HepG2 (cell line): ENCODE measurements around the gene THSD4.

ENCODE experiments used
- ATF2 ChIP-seq: sonication (generic); formaldehyde crosslinking; IDR thresholded peaks from 2 replicates; pipeline ENCODE4 v1.4.0; 2020; ENCODE audit warnings: missing genetic modification reagents
- BHLHE40 ChIP-seq: IDR thresholded peaks from 2 replicates; pipeline ENCODE4 v1.6.1; 2011; ENCODE audit warnings: low read length, improper control_type of control experiment
- CEBPB ChIP-seq: IDR thresholded peaks from 2 replicates; pipeline ENCODE4 v1.6.1; 2011; ENCODE audit warnings: low read depth, low read length, improper control_type of control experiment, borderline replicate concordance
- CHD2 ChIP-seq: IDR thresholded peaks from 2 replicates; pipeline ENCODE4 v1.6.1; 2011; ENCODE audit warnings: low read depth, low read length, improper control_type of control experiment
- EP300 ChIP-seq, 3 experiments: sonication (generic) in 1 of 3; formaldehyde crosslinking in 1 of 3; IDR thresholded peaks; 2 replicates each; pipeline versions ENCODE4 v1.5.1 to v1.6.1; 2011 to 2020; ENCODE audit warnings: low read depth in 2 of 3, low read length in 2 of 3, borderline replicate concordance in 1 of 3, improper control_type of control experiment in 1 of 3, mild to moderate bottlenecking in 1 of 3, missing genetic modification reagents in 1 of 3, moderate library complexity in 1 of 3
- JUN ChIP-seq: sonication (generic); formaldehyde crosslinking; IDR thresholded peaks from 2 replicates; pipeline ENCODE4 v1.4.0; 2020; ENCODE audit warnings: mild to moderate bottlenecking, missing genetic modification reagents
- POLR2A ChIP-seq, 2 experiments: IDR thresholded peaks; 2 replicates each; pipeline ENCODE4 v1.6.1; 2011; ENCODE audit warnings: low read depth in 2 of 2, low read length in 2 of 2, mild to moderate bottlenecking in 1 of 2, moderate library complexity in 1 of 2; ENCODE audit not compliant: insufficient read depth in 1 of 2
- REPIN1 ChIP-seq: sonication (generic); formaldehyde crosslinking; IDR thresholded peaks from 2 replicates; pipeline ENCODE4 v1.8.0; 2022; ENCODE audit warnings: missing genetic modification reagents, low read depth, mild to moderate bottlenecking, borderline replicate concordance
- RFX5 ChIP-seq: IDR thresholded peaks from 2 replicates; pipeline ENCODE4 v1.6.1; 2011; ENCODE audit warnings: low read depth, low read length, improper control_type of control experiment
- SMARCE1 ChIP-seq: fragments of 450-650 bp; IDR thresholded peaks from 2 replicates; pipeline ENCODE4 v1.6.1; 2017; ENCODE audit warnings: borderline replicate concordance
- ZFX ChIP-seq: sonication (generic); formaldehyde crosslinking; IDR thresholded peaks from 2 replicates; pipeline ENCODE4 v1.4.0; 2020; ENCODE audit warnings: mild to moderate bottlenecking, low read depth, missing genetic modification reagents, moderate library complexity
- ZNF382 ChIP-seq: sonication (generic); formaldehyde crosslinking; IDR thresholded peaks from 2 replicates; pipeline ENCODE4 v1.5.0; 2020; ENCODE audit warnings: missing genetic modification reagents, mild to moderate bottlenecking, borderline replicate concordance
- ZNF780A ChIP-seq: sonication (generic); formaldehyde crosslinking; IDR thresholded peaks from 2 replicates; pipeline ENCODE4 v1.8.0; 2022; ENCODE audit warnings: mild to moderate bottlenecking, missing genetic modification reagents, moderate library complexity
- TF ChIP-seq, protein P1 (sequence below): sonication (generic); formaldehyde crosslinking; IDR thresholded peaks from 2 replicates; pipeline ENCODE4 v1.5.0; 2020; ENCODE audit warnings: mild to moderate bottlenecking, missing genetic modification reagents, moderate library complexity

DNA sequence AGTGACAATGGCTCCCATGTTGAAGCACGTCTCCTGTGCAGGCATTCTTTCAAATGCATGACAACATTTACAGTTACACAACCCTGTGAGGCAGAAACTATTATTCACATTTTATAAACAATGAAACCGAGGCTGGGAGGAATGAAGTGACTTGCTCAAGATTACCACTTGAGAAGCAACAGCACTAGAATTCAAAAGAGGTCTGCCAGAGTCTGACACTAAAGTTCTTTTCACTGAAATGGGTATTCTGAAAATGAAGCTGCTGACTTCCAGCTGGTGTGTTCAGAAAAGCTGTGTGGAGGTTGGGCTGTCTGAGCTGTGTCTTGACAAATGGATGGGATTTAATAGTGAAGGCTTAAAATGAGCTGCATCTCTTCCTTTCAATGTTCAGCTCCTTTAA lies 104.4 kb downstream of the THSD4 start:
- no peak for TF ChIP-seq REPIN1 (CRISPR knock-in tag)
- TF ChIP-seq, protein P1, sequence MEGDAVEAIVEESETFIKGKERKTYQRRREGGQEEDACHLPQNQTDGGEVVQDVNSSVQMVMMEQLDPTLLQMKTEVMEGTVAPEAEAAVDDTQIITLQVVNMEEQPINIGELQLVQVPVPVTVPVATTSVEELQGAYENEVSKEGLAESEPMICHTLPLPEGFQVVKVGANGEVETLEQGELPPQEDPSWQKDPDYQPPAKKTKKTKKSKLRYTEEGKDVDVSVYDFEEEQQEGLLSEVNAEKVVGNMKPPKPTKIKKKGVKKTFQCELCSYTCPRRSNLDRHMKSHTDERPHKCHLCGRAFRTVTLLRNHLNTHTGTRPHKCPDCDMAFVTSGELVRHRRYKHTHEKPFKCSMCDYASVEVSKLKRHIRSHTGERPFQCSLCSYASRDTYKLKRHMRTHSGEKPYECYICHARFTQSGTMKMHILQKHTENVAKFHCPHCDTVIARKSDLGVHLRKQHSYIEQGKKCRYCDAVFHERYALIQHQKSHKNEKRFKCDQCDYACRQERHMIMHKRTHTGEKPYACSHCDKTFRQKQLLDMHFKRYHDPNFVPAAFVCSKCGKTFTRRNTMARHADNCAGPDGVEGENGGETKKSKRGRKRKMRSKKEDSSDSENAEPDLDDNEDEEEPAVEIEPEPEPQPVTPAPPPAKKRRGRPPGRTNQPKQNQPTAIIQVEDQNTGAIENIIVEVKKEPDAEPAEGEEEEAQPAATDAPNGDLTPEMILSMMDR, result no peak
- TF ChIP-seq CEBPB, result no peak
- no peak for TF ChIP-seq RFX5
- TF ChIP-seq JUN (CRISPR knock-in tag), result no peak
- no peak for TF ChIP-seq SMARCE1
- no peak for TF ChIP-seq ZNF780A (CRISPR knock-in tag)
- no peak for TF ChIP-seq ZNF382 (CRISPR knock-in tag)
- TF ChIP-seq CHD2, result no peak
- TF ChIP-seq EP300 (IDR thresholded peaks at IDR 0.05; ENCODE audit: low read depth in 2 of 2, low read length in 2 of 2), result no peak
- no peak for TF ChIP-seq EP300 (CRISPR knock-in tag; IDR thresholded peaks at IDR 0.05; ENCODE audit: borderline replicate concordance)
- TF ChIP-seq BHLHE40, result no peak
- TF ChIP-seq ZFX (CRISPR knock-in tag), result no peak
- no peak for TF ChIP-seq POLR2A (IDR thresholded peaks at IDR 0.05; ENCODE audit: insufficient read depth in 1 of 2, low read depth in 2 of 2, low read length in 2 of 2)
- TF ChIP-seq ATF2 (CRISPR knock-in tag), result no peak
